ENCODE measurements around the gene LRRC3.

DNA sequence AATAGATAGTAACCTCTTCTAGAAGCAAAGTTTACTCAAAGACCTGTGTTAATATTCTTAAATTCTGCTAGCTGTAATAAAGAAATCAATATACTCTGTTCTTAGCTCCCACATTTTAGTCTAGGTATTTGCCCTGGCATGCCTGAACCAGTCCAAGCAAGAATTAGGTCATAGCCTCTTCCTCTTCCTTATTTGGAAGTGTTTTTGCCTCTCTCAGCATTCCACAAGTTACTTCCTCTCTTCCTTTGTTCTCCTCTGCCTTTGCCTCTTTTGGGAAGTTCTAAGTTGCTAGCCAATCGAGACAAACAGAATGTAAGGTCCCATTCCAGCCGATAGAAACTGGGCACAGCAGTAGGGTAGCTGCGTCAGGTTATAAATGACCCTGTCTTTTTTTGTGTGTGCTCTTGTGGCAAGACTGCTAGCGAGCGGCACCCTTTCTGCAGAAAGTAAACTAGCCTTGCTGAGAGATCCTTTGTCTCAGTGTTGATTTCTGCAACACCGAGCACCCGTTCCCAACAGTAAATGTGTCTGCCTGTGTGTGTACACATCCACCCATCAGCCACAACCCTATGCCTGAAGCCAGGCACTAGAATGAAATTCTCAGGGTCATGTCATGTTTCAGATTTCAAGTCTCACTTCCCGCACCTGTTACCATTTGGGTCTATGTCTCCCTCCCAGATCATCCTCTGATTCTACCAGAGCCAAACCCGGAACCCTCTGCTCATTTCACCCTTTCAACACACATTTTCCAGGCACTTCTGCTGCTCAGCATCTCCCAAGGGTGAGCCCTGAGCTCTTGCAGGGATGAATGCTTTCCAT is 37.5 kb downstream of the LRRC3 start:
- TF ChIP-seq POLR2A (IDR thresholded peaks at IDR 0.05), result no peak
- TF ChIP-seq, protein P1, sequence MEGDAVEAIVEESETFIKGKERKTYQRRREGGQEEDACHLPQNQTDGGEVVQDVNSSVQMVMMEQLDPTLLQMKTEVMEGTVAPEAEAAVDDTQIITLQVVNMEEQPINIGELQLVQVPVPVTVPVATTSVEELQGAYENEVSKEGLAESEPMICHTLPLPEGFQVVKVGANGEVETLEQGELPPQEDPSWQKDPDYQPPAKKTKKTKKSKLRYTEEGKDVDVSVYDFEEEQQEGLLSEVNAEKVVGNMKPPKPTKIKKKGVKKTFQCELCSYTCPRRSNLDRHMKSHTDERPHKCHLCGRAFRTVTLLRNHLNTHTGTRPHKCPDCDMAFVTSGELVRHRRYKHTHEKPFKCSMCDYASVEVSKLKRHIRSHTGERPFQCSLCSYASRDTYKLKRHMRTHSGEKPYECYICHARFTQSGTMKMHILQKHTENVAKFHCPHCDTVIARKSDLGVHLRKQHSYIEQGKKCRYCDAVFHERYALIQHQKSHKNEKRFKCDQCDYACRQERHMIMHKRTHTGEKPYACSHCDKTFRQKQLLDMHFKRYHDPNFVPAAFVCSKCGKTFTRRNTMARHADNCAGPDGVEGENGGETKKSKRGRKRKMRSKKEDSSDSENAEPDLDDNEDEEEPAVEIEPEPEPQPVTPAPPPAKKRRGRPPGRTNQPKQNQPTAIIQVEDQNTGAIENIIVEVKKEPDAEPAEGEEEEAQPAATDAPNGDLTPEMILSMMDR (IDR thresholded peaks at IDR 0.05), result no peak
